ENCODE results near the gene ZNF664. TPM values are rescaled to one million over a fixed set of nuclear protein-coding genes. Genes with fewer than 3 reads are reported as not detected.

ZNF664 gene
- total and polyA plus RNA-seq, 2 experiments from 2014 or later = 11.3 to 29.1 TPM

GRCh38 chr12:124040291-124040690, 67.3 kb downstream of the ZNF664 start:
- H3K79me2 ChIP-seq (ENCODE audit: insufficient read depth) = no peaks in the 10 kb centered on the region
- no peaks in the 10 kb centered on the region for H4K20me1 ChIP-seq (ENCODE audit: insufficient read depth)
- H3F3A ChIP-seq (ENCODE audit: insufficient read depth) = peaks cover 5% of the 10 kb centered on the region
- peaks cover 8% of the 10 kb centered on the region for H3K4me1 ChIP-seq (ENCODE audit: insufficient read depth)
- no peak overlapping the region for H2AFZ ChIP-seq
- H3K9me2 ChIP-seq (ENCODE audit: insufficient read depth) = no peaks in the 10 kb centered on the region
- H3K4me2 ChIP-seq (ENCODE audit: unreplicated experiment) = no peak overlapping the region
- H3K36me3 ChIP-seq (ENCODE audit: low read depth) = no peaks in the 10 kb centered on the region
- H3K27ac ChIP-seq = no peak overlapping the region
- H3K4me3 ChIP-seq = no peak overlapping the region
- no peak overlapping the region for H3K9ac ChIP-seq
- in situ Hi-C loops (cut with MboI) = loop anchor here (10.0 kb wide), 1 partner anchor 725 kb away; no protein-coding TSS in a partner anchor
- H3K9me3 ChIP-seq (ENCODE audit: low read depth) = no peaks in the 10 kb centered on the region
- DNase-seq = no peak
- TF ChIP-seq EZH2 (IDR thresholded peaks at IDR 0.05; ENCODE audit: insufficient read depth, poor library complexity, severe bottlenecking) (no peak), EZH2phosphoT487 (IDR thresholded peaks at IDR 0.05; ENCODE audit: insufficient read depth, low read depth) (no peak)
- 82 to 87% methylated on average over 10 of the region's 10 CpGs for WGBS, 2 experiments (ENCODE audit: low coverage in 1 of 2, low lambda C conversion rate in 2 of 2, missing lambda C conversion rate in 2 of 2)
- no peaks in the 10 kb centered on the region for H3K27me3 ChIP-seq (replicated peaks; ENCODE audit: insufficient read depth)

DNA sequence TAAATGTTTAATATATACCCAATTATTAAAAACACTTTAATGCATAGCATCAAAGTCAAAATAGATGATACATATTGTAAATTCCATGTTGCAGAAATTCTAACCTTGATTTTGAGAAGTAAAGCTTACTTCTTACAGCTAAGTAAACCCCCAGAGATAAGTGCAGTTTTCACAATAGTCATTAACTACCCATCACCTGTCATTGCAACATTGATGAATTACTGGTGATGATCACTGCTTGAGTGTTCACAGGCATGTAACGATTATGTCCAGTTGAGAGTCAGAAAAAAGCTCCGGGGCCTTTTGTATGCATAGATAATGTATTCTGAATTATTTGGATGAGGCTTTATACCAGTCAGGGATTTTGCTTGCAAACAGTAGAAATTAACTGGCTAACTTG, 67.7 kb downstream of the ZNF664 start:
- Histone ChIP-seq H3K9me2 (ENCODE audit: insufficient read depth) (no peaks in the 10 kb centered on the region), H4K20me1 (ENCODE audit: insufficient read depth) (no peaks in the 10 kb centered on the region), H3F3A (ENCODE audit: insufficient read depth) (peaks cover 5% of the 10 kb centered on the region), H3K27ac (no peak overlapping the region), H3K9ac (no peak overlapping the region), H3K4me2 (ENCODE audit: unreplicated experiment) (no peak overlapping the region), H3K79me2 (ENCODE audit: insufficient read depth) (no peaks in the 10 kb centered on the region), H3K9me3 (ENCODE audit: low read depth) (no peaks in the 10 kb centered on the region), H3K4me1 (ENCODE audit: insufficient read depth) (peaks cover 8% of the 10 kb centered on the region), H2AFZ (no peak overlapping the region), H3K27me3 (replicated peaks; ENCODE audit: insufficient read depth) (no peaks in the 10 kb centered on the region), H3K4me3 (no peak overlapping the region), H3K36me3 (ENCODE audit: low read depth) (no peaks in the 10 kb centered on the region)
- 71 to 76% methylated on average over 2 of the region's 2 CpGs for WGBS, 2 experiments (ENCODE audit: low coverage in 1 of 2, low lambda C conversion rate in 2 of 2, missing lambda C conversion rate in 2 of 2)
- in situ Hi-C loops (cut with MboI) = loop anchor here (10.0 kb wide), 1 partner anchor 724 kb away; no protein-coding TSS in a partner anchor
- no peak for DNase-seq
- TF ChIP-seq EZH2phosphoT487 (IDR thresholded peaks at IDR 0.05; ENCODE audit: insufficient read depth, low read depth) (no peak), EZH2 (IDR thresholded peaks at IDR 0.05; ENCODE audit: insufficient read depth, poor library complexity, severe bottlenecking) (no peak)

GRCh38 chr12:124041907-124042306, 68.9 kb downstream of the ZNF664 start:
- in situ Hi-C loops (cut with MboI) = loop anchor here (10.0 kb wide), 1 partner anchor 723 kb away; no protein-coding TSS in a partner anchor
- Histone ChIP-seq H3K9me2 (ENCODE audit: insufficient read depth) (no peaks in the 10 kb centered on the region), H3K27me3 (replicated peaks; ENCODE audit: insufficient read depth) (no peaks in the 10 kb centered on the region), H3K9ac (no peak overlapping the region), H3F3A (ENCODE audit: insufficient read depth) (peaks cover 5% of the 10 kb centered on the region), H3K9me3 (ENCODE audit: low read depth) (no peaks in the 10 kb centered on the region), H3K4me2 (ENCODE audit: unreplicated experiment) (no peak overlapping the region), H3K27ac (no peak overlapping the region), H3K79me2 (ENCODE audit: insufficient read depth) (no peaks in the 10 kb centered on the region), H4K20me1 (ENCODE audit: insufficient read depth) (no peaks in the 10 kb centered on the region), H3K4me3 (no peak overlapping the region), H3K36me3 (ENCODE audit: low read depth) (no peaks in the 10 kb centered on the region), H2AFZ (no peak overlapping the region), H3K4me1 (ENCODE audit: insufficient read depth) (peaks cover 8% of the 10 kb centered on the region)
- WGBS, 2 experiments (ENCODE audit: low coverage in 1 of 2, low lambda C conversion rate in 2 of 2, missing lambda C conversion rate in 2 of 2) = 81% methylated on average over 10 of the region's 10 CpGs
- no peak for DNase-seq
- TF ChIP-seq EZH2 (IDR thresholded peaks at IDR 0.05; ENCODE audit: insufficient read depth, poor library complexity, severe bottlenecking) (no peak), EZH2phosphoT487 (IDR thresholded peaks at IDR 0.05; ENCODE audit: insufficient read depth, low read depth) (no peak)

DNA sequence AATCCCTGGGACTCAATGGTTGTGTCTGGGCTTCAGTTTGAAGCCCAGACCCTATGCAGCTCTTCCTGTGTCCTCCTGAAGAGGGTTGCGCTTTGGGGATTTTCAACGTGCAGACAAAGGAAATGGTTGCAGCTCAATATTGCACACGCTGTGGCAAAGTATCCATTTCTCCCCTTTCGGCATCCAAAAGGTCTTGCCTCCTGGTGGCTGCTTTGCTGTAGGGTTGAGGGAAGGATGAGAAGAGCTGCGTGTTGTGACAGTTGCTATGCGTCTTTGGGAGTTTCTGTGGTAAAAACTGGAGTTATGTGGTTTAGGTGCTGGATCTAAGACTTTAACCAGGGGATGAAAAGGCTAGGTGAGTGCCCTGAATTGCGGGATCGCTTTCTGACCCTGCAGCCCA, 71.0 kb downstream of the ZNF664 start:
- Histone ChIP-seq H3K4me3 (no peak overlapping the region), H3K4me2 (ENCODE audit: unreplicated experiment) (no peak overlapping the region), H3K79me2 (ENCODE audit: insufficient read depth) (no peaks in the 10 kb centered on the region), H3K9ac (no peak overlapping the region), H3K27me3 (replicated peaks; ENCODE audit: insufficient read depth) (no peaks in the 10 kb centered on the region), H3K4me1 (ENCODE audit: insufficient read depth) (peaks cover 6% of the 10 kb centered on the region), H2AFZ (no peak overlapping the region), H3K9me2 (ENCODE audit: insufficient read depth) (no peaks in the 10 kb centered on the region), H3K36me3 (ENCODE audit: low read depth) (no peaks in the 10 kb centered on the region), H3K27ac (no peak overlapping the region), H4K20me1 (ENCODE audit: insufficient read depth) (no peaks in the 10 kb centered on the region), H3F3A (ENCODE audit: insufficient read depth) (peaks cover 3% of the 10 kb centered on the region), H3K9me3 (ENCODE audit: low read depth) (no peaks in the 10 kb centered on the region)
- WGBS, 2 experiments (ENCODE audit: low coverage in 1 of 2, low lambda C conversion rate in 2 of 2, missing lambda C conversion rate in 2 of 2) = 88 to 90% methylated on average over 8 of the region's 8 CpGs
- TF ChIP-seq EZH2 (IDR thresholded peaks at IDR 0.05; ENCODE audit: insufficient read depth, poor library complexity, severe bottlenecking) (no peak), EZH2phosphoT487 (IDR thresholded peaks at IDR 0.05; ENCODE audit: insufficient read depth, low read depth) (no peak)
- in situ Hi-C loops (cut with MboI) = loop anchor here (10.0 kb wide), 1 partner anchor 721 kb away; no protein-coding TSS in a partner anchor
- no peak for DNase-seq

All from GM23248 (cell line).